ENCODE results near the gene TGFA.

GRCh38 chr2:70412294-70413070, 141.1 kb downstream of the TGFA start:
- TF ChIP-seq CTCF (IDR thresholded peaks at IDR 0.05; ENCODE audit: low read depth, low read length, poor library complexity, severe bottlenecking) (no peak), EZH2phosphoT487 (IDR thresholded peaks at IDR 0.05; ENCODE audit: borderline replicate concordance, low read length) (no peak)
